SU-DHL-6 (cell line): ENCODE data around the gene AATK.
A peak's percentile ranks its signal among the peaks of the same experiment; 100 is the strongest.

Source experiments
- CTCF ChIP-seq: fragments of 200-600 bp; sonication (generic); IDR thresholded peaks from one replicate; pipeline ENCODE4 v1.5.1; 2017; ENCODE audit warnings: antibody characterized with exemption, mild to moderate bottlenecking, low read length, moderate library complexity; ENCODE audit not compliant: insufficient read depth, poor library complexity, severe bottlenecking
- EZH2phosphoT487 ChIP-seq: fragments of 200-600 bp; sonication (generic), shearing (Covaris generic); conservative IDR thresholded peaks from 2 replicates; pipeline ENCODE4 v1.6.1; 2018; ENCODE audit warnings: mild to moderate bottlenecking, antibody characterized with exemption, low read length, moderate library complexity, mixed read lengths

- TF ChIP-seq CTCF = peak; percentile 99
- TF ChIP-seq EZH2phosphoT487 = no peak
Measured at GRCh38 chr17:81101614-81102306, 64.3 kb downstream of the AATK start.
